Neuronal stem cell (in vitro differentiated cells): ENCODE measurements around the gene PSMD7.
"Not testable (repeated sequence)": the region's sequence is repeated elsewhere in the genome, so short reads cannot be mapped to it uniquely, and the experiment has no call there.

Experiments used
- DNase-seq: peaks from one replicate; pipeline ENCODE4 v3.0.0-alpha.2; 2013; ENCODE audit warnings: low spot score
- H2AFZ ChIP-seq: one replicate; pipeline ENCODE4 v1.6.1; 2013; ENCODE audit warnings: mild to moderate bottlenecking, low read length, inconsistent platforms
- H2AK5ac ChIP-seq: 2 replicates; pipeline ENCODE4 v1.6.1; 2013; ENCODE audit warnings: low read depth, mild to moderate bottlenecking, inconsistent platforms, low read length, moderate library complexity, mixed read lengths
- H2BK120ac ChIP-seq: 2 replicates; pipeline ENCODE4 v1.6.1; 2013; ENCODE audit warnings: low read depth, mild to moderate bottlenecking, inconsistent platforms, low read length, moderate library complexity, mixed read lengths
- H2BK12ac ChIP-seq: one replicate; pipeline ENCODE4 v1.6.1; 2013; ENCODE audit warnings: low read length, inconsistent platforms
- H2BK15ac ChIP-seq: 2 replicates; pipeline ENCODE4 v1.6.1; 2013; ENCODE audit warnings: mild to moderate bottlenecking, low read length, inconsistent platforms, mixed read lengths
- H2BK5ac ChIP-seq: one replicate; pipeline ENCODE4 v1.6.1; 2013; ENCODE audit warnings: inconsistent platforms, mild to moderate bottlenecking, low read length, moderate library complexity
- H3K14ac ChIP-seq: one replicate; pipeline ENCODE4 v1.6.1; 2013; ENCODE audit warnings: low read length, inconsistent platforms
- H3K18ac ChIP-seq: 2 replicates; pipeline ENCODE4 v1.6.1; 2013; ENCODE audit warnings: low read length, inconsistent platforms
- H3K23ac ChIP-seq: 2 replicates; pipeline ENCODE4 v1.6.1; 2013; ENCODE audit warnings: low read depth, mild to moderate bottlenecking, mixed read lengths, low read length, inconsistent platforms; ENCODE audit not compliant: poor library complexity
- H3K27ac ChIP-seq: replicated peaks from 3 replicates; pipeline ENCODE4 v1.5.1; 2013; ENCODE audit warnings: low read length, inconsistent platforms
- H3K27me3 ChIP-seq, 3 experiments: 2 replicates each; pipeline ENCODE4 v1.6.1; 2013; ENCODE audit warnings: low read length in 3 of 3, mild to moderate bottlenecking in 2 of 3, inconsistent platforms in 1 of 3, low read depth in 1 of 3, mixed read lengths in 1 of 3, moderate library complexity in 1 of 3; ENCODE audit not compliant: control insufficient read depth in 3 of 3, insufficient read depth in 3 of 3
- H3K36me3 ChIP-seq, 2 donors: replicated peaks in 1 of 2; 2 replicates each; pipeline ENCODE4 v1.6.1; 2013; ENCODE audit warnings: low read length in 2 of 2; ENCODE audit not compliant: control insufficient read depth in 2 of 2, insufficient read depth in 2 of 2
- H3K4ac ChIP-seq: 2 replicates; pipeline ENCODE4 v1.6.1; 2013; ENCODE audit warnings: inconsistent platforms, mild to moderate bottlenecking, low read length, moderate library complexity
- H3K4me1 ChIP-seq, 2 donors: 1 replicate in 1 of 2; 2 replicates in 1 of 2; pipeline ENCODE4 v1.6.1; 2013; ENCODE audit warnings: low read length in 2 of 2, low read depth in 1 of 2; ENCODE audit not compliant: control insufficient read depth in 2 of 2, insufficient read depth in 1 of 2
- H3K4me2 ChIP-seq: one replicate; pipeline ENCODE4 v1.6.1; 2013; ENCODE audit warnings: mild to moderate bottlenecking, low read length, inconsistent platforms; ENCODE audit not compliant: insufficient read depth, poor library complexity, severe bottlenecking
- H3K4me3 ChIP-seq, 2 donors: 2 replicates each; pipeline ENCODE4 v1.5.1; 2013; ENCODE audit warnings: low read length in 2 of 2, mild to moderate bottlenecking in 2 of 2, inconsistent platforms in 1 of 2, moderate library complexity in 1 of 2
- H3K79me1 ChIP-seq: one replicate; pipeline ENCODE4 v1.6.1; 2013; ENCODE audit warnings: low read depth, mild to moderate bottlenecking, inconsistent platforms, low read length, moderate library complexity
- H3K9ac ChIP-seq: one replicate; pipeline ENCODE4 v1.6.1; 2013; ENCODE audit warnings: mild to moderate bottlenecking, low read depth, low read length, inconsistent platforms; ENCODE audit not compliant: poor library complexity
- H3K9me3 ChIP-seq, 2 donors: replicated peaks in 1 of 2; 2 replicates each; pipeline versions ENCODE3 to v1.6.1; 2013; ENCODE audit warnings: low read length in 2 of 2, mild to moderate bottlenecking in 2 of 2, inconsistent platforms in 1 of 2, low read depth in 1 of 2, mixed read lengths in 1 of 2, moderate library complexity in 1 of 2; ENCODE audit not compliant: control insufficient read depth in 2 of 2, insufficient read depth in 1 of 2
- H4K8ac ChIP-seq: one replicate; pipeline ENCODE4 v1.6.1; 2013; ENCODE audit warnings: low read depth, mild to moderate bottlenecking, inconsistent platforms, low read length, moderate library complexity
- H4K91ac ChIP-seq: one replicate; pipeline ENCODE4 v1.6.1; 2013; ENCODE audit warnings: low read length, low read depth, mild to moderate bottlenecking, inconsistent platforms; ENCODE audit not compliant: poor library complexity
- WGBS, 2 donors: extraction: QIAGEN DNeasy Blood & Tissue Kit; methylation state at CpG; one replicate each; pipeline ENCODE4 v1.1.7; 2013; ENCODE audit warnings: missing lambda C conversion rate in 2 of 2, mixed read lengths in 1 of 2; ENCODE audit not compliant: insufficient read length in 2 of 2, insufficient replicate concordance in 1 of 2; ENCODE audit errors: extremely low coverage in 2 of 2; 5-methylcytosine and 5-hydroxymethylcytosine counted together

The PSMD7 gene

DNA sequence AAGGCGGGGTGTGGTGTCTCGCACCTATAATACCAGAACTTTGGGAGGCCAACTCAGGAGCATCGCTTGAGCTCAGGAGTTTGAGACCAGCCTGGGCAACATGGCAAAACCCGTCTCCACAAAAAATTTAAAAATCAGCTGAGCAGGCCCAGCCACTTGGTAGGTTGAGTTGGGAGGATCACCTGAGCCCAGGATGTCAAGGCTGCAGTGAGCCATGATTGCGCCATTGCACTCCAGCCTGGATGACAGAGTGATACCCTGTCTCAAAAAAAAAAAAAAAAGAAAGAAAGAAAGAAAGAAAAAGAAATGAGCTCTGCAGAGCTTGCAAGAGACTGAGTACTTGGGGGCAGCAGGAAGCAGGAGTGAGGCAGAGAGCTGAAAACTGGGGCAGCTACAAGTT, 28.2 kb downstream of the PSMD7 start:
- not testable (repeated sequence) for H2BK12ac ChIP-seq, H3K9ac ChIP-seq
- WGBS, 2 donors = no CpG with 5 or more reads among the region's 5 CpGs

GRCh38 chr16:74325641-74326040, 29.0 kb downstream of the PSMD7 start:
- Histone ChIP-seq H3K4ac (no peak overlapping the region), H3K27me3 (no peaks in the 10 kb centered on the region), H3K4me2 (no peak overlapping the region), H2BK12ac (no peak overlapping the region), H2BK5ac (no peak overlapping the region), H3K18ac (no peak overlapping the region), H3K4me3 (no peak overlapping the region), H4K8ac (no peak overlapping the region), H2BK120ac (no peak overlapping the region), H3K4me1 (no peaks in the 10 kb centered on the region), H3K14ac (no peak overlapping the region), H2AK5ac (no peak overlapping the region), H3K9ac (no peak overlapping the region), H4K91ac (no peak overlapping the region), H3K79me1 (no peaks in the 10 kb centered on the region), H2BK15ac (no peak overlapping the region), H3K23ac (no peak overlapping the region), H3K9me3 (peaks cover 0 to 3% of the 10 kb centered on the region in 2 donors), H3K27ac (no peak overlapping the region), H3K36me3 (peaks cover 12 to 36% of the 10 kb centered on the region in 2 donors), H2AFZ (no peak overlapping the region)
- WGBS, 2 donors = no CpG with 5 or more reads among the region's 10 CpGs
- no peak for DNase-seq

More for the DNA sequence above, 28.2 kb downstream of the PSMD7 start:
- not testable (repeated sequence) for H3K4ac ChIP-seq, H4K8ac ChIP-seq, H3K18ac ChIP-seq, H2BK5ac ChIP-seq, H3K4me1 ChIP-seq, H3K9me3 ChIP-seq, DNase-seq, H4K91ac ChIP-seq, H2BK120ac ChIP-seq, H3K14ac ChIP-seq, H3K27ac ChIP-seq, H3K23ac ChIP-seq, H2BK15ac ChIP-seq, H3K4me3 ChIP-seq, H2AFZ ChIP-seq, H2AK5ac ChIP-seq, H3K79me1 ChIP-seq, H3K27me3 ChIP-seq, H3K4me2 ChIP-seq
- peaks cover 12 to 32% of the 10 kb centered on the region in 2 donors for H3K36me3 ChIP-seq

DNA sequence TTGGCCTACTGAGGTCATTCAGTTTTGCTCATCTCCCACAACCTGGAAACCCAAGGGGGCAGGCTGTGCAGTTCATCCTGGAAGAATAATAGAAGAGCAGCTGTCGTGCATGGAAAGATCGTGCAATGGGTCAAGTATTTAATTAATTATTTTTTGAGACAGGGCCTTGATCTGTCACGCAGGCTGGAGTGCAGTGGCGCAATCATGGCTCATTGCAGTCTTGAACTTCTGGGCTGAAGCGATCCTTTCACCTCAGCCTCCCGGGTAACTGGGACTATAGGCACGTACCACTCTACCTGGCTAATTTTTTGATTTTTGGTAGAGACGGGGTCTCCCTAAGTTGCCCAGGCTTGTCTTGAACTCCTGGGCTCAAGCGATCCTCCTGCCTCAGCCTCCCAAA, 31.7 kb downstream of the PSMD7 start:
- H2BK120ac ChIP-seq, H2AK5ac ChIP-seq, H3K27me3 ChIP-seq, H4K91ac ChIP-seq, H3K23ac ChIP-seq, H3K27ac ChIP-seq, DNase-seq, H2BK12ac ChIP-seq, H2AFZ ChIP-seq, H3K79me1 ChIP-seq, H2BK15ac ChIP-seq, H3K9me3 ChIP-seq, H3K18ac ChIP-seq, H3K4me3 ChIP-seq, H3K14ac ChIP-seq, H3K4me1 ChIP-seq, H2BK5ac ChIP-seq, H3K9ac ChIP-seq, H3K4me2 ChIP-seq, H4K8ac ChIP-seq, H3K4ac ChIP-seq: not testable (repeated sequence)
- no CpG with 5 or more reads among the region's 9 CpGs for WGBS, 2 donors
- H3K36me3 ChIP-seq = peaks cover 14 to 53% of the 10 kb centered on the region in 2 donors

DNA sequence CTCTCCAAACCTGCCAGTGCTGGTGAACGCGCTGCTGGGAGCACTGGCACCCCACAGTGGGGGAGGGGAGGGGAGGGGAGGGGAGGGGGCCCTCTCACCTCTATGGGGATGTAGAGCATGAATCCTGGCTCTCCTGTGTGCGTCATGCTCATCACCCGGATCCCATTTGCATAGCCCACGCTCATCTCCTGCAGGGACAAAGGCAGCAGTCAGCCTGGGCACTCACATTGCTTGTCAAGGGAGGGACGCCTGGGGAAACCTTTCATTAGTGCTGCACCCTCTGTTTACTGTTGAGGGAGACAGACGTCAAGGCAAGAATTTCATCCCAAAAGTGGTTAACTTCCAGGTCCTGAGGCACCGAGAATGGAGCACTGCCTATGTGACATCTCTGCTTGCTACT, 35.9 kb downstream of the PSMD7 start:
- H3K27me3 ChIP-seq, H3K23ac ChIP-seq, H4K91ac ChIP-seq, H2AK5ac ChIP-seq, H2BK15ac ChIP-seq, H2BK12ac ChIP-seq, H3K27ac ChIP-seq, H3K14ac ChIP-seq, DNase-seq, H3K4me1 ChIP-seq, H3K9ac ChIP-seq, H2AFZ ChIP-seq, H3K18ac ChIP-seq, H3K4ac ChIP-seq, H3K9me3 ChIP-seq, H4K8ac ChIP-seq, H3K4me2 ChIP-seq, H3K4me3 ChIP-seq, H3K79me1 ChIP-seq, H2BK5ac ChIP-seq, H2BK120ac ChIP-seq: not testable (repeated sequence)
- H3K36me3 ChIP-seq = peaks cover 7 to 45% of the 10 kb centered on the region in 2 donors
- no CpG with 5 or more reads among the region's 8 CpGs for WGBS, 2 donors
